Heart right ventricle (tissue), 16 donors: ENCODE measurements around the gene OR8K1. TPM values are rescaled to one million over a fixed set of nuclear protein-coding genes. Genes with fewer than 3 reads are reported as not detected.

ENCODE experiments used
- ATAC-seq, 8 donors: fragments of 200-7000 bp; cut with Tn5 transposase; one replicate each; pipeline ENCODE4 v1.9.1; 2020; ENCODE audit warnings: mild to moderate bottlenecking in 8 of 8, moderate library complexity in 8 of 8, moderate number of reproducible peaks in 1 of 8
- DNase-seq, 2 donors: peaks; one replicate each; pipeline ENCODE4 v3.0.0-alpha.2; 2020
- H3K27ac ChIP-seq, 10 donors: fragments of 200-600 bp; sonication (generic) in 2 of 10; one replicate each; pipeline versions ENCODE4 v1.5.0 to v1.8.0; 2020 to 2022; ENCODE audit warnings: mild to moderate bottlenecking in 3 of 10
- H3K27me3 ChIP-seq, 7 donors: fragments of 200-600 bp; one replicate each; pipeline ENCODE4 v1.8.0; 2021 to 2022; ENCODE audit warnings: mild to moderate bottlenecking in 2 of 7
- H3K36me3 ChIP-seq, 9 donors: fragments of 200-600 bp; sonication (generic) in 1 of 9; one replicate each; pipeline versions ENCODE4 v1.5.0 to v1.8.0; 2020 to 2022; ENCODE audit warnings: mild to moderate bottlenecking in 2 of 9
- H3K4me1 ChIP-seq, 9 donors: fragments of 200-600 bp; sonication (generic) in 1 of 9; one replicate each; pipeline versions ENCODE4 v1.5.0 to v1.8.0; 2020 to 2022; ENCODE audit warnings: mild to moderate bottlenecking in 4 of 9
- H3K4me3 ChIP-seq, 10 donors: fragments of 200-600 bp; sonication (generic) in 2 of 10; one replicate each; pipeline versions ENCODE4 v1.5.0 to v1.8.0; 2020 to 2022; ENCODE audit warnings: mild to moderate bottlenecking in 7 of 10, moderate library complexity in 2 of 10
- H3K9me3 ChIP-seq, 11 donors: fragments of 200-600 bp in 10 of 11; sonication (generic) in 2 of 11; one replicate each; pipeline versions ENCODE4 v1.5.0 to v1.8.0; 2013 to 2022; ENCODE audit warnings: mild to moderate bottlenecking in 2 of 11, control low read depth in 1 of 11, moderate library complexity in 1 of 11
- CTCF ChIP-seq, 9 donors: fragments of 200-600 bp; sonication (generic) in 2 of 9; IDR thresholded peaks; one replicate each; pipeline versions ENCODE4 v1.5.0 to v1.8.0; 2021 to 2022; ENCODE audit warnings: antibody characterized with exemption in 9 of 9, mild to moderate bottlenecking in 5 of 9, moderate library complexity in 1 of 9
- WGBS, 2 donors: extraction: QIAGEN DNeasy Blood & Tissue Kit; methylation state at CpG; one replicate each; pipeline ENCODE4 v1.1.7; 2013; ENCODE audit warnings: inconsistent platforms in 1 of 2; 5-methylcytosine and 5-hydroxymethylcytosine counted together
- intact Hi-C, 10 donors: fragments of 100-400 bp; cut with DNase I; formaldehyde crosslinking; loops; one replicate each; pipeline versions ENCODE4 v1.11.1 to v1.14.2; 2022
- polyA plus RNA-seq, 2 donors: library from polyadenylated mRNA; stranded (reverse); fragments of 200-250 nt; gene quantifications; one replicate each; pipeline ENCODE4 v1.2.3, GENCODE V29; 2013
- total RNA-seq, 10 donors: library from RNA; stranded (reverse); fragmentation: NEBNext Ultra II Directional in 3 of 10; extraction: Animal tissue kit (Norgen Biotek cat#: 25700) in 3 of 10; gene quantifications; one replicate each; pipeline versions ENCODE4 v1.2.1 to v1.2.4, GENCODE V29; 2021 to 2023
- donor health status: Arrhythmogenic right ventricular cardiomyopathy.
- donor health status: ischemic (EF 13 %, LVEDD 7.1; RV severe dilation, severe dysfunction).
- donor health status: healthy with polysubstance abuse.
- donor health status: DM: no; HTN: yes; CAD: no.
- donor health status: DM: no; HTN: no; CAD: no.
- donor health status: ischemic (EF 25% LVEDD 6.9; RV normal size, moderate dysfunction).
- donor health status: ischemic (EF 25% LVEDD 5.7; RV mildly dilated, moderate dysfunction).
- donor health status: healthy.
- donor health status: DM: yes; HTN: yes; CAD: no.
- donor health status: Ischemic cardiomyopathy.
- donor health status: ischemic (EF 35%, LVEDD 5.7; RV mildly dilated, moderate dysfunction).
- donor health status: nonischemic (EF 11% LVEDD 7.7; RV severe dilation, severe dysfunction).
- donor health status: DM: yes; HTN: yes; CAD: no.
- donor health status: PGD.
- donor health status: ischemic (EF 29% LVEDD 5.4; RV normal size, mild dysfunction).
- donor health status: nonischemic (EF 23%, LVEDD 6.1; RV moderate dilation, normal function).

OR8K1 gene
- total and polyA plus RNA-seq, 12 donors: not detected

- H3K27me3 ChIP-seq: no peaks in the 10 kb centered on the region
- peak in 1 of 2 donors; percentile 10 for DNase-seq
- intact Hi-C loops: no loop called here
These were observed 13.9 kb upstream of the OR8K1 start for GRCh38 chr11:56331861-56332491.

GRCh38 chr11:56333156-56333555 is 12.7 kb upstream of the OR8K1 start:
- ATAC-seq (no peak), DNase-seq (no peak)
- WGBS, 2 donors: 39 to 53% methylated on average over 3 of the region's 3 CpGs
- Histone ChIP-seq H3K9me3 (peaks cover 0 to 16% (median 0%) of the 10 kb centered on the region in 11 donors), H3K27me3 (no peaks in the 10 kb centered on the region), H3K27ac (no peak overlapping the region), H3K4me1 (no peaks in the 10 kb centered on the region), H3K36me3 (no peaks in the 10 kb centered on the region), H3K4me3 (no peak overlapping the region)
- no peak for TF ChIP-seq CTCF (IDR thresholded peaks at IDR 0.05)
- intact Hi-C loops: no loop called here

More at GRCh38 chr11:56331861-56332491, 13.9 kb upstream of the OR8K1 start:
- Histone ChIP-seq H3K9me3 (peaks cover 0 to 10% (median 0%) of the 10 kb centered on the region in 11 donors), H3K36me3 (no peaks in the 10 kb centered on the region), H3K27ac (no peak overlapping the region), H3K4me3 (no peak overlapping the region), H3K4me1 (no peaks in the 10 kb centered on the region)
- WGBS, 2 donors: 90 to 91% methylated on average over 34 of the region's 34 CpGs
- ATAC-seq: no peak
- no peak for TF ChIP-seq CTCF (IDR thresholded peaks at IDR 0.05)

GRCh38 chr11:56340289-56340688 is 5.5 kb upstream of the OR8K1 start:
- no peak for TF ChIP-seq CTCF (IDR thresholded peaks at IDR 0.05)
- no peak for ATAC-seq
- intact Hi-C loops: no loop called here
- Histone ChIP-seq H3K4me3 (no peak overlapping the region), H3K27ac (no peak overlapping the region), H3K27me3 (no peaks in the 10 kb centered on the region), H3K36me3 (no peaks in the 10 kb centered on the region), H3K4me1 (no peaks in the 10 kb centered on the region), H3K9me3 (peaks cover 0 to 30% (median 2%) of the 10 kb centered on the region in 11 donors)
- DNase-seq: no peak

GRCh38 chr11:56353991-56354390 is 8.2 kb downstream of the OR8K1 start, which contains the start of gene OR8J1:
Gene OR8J1, plus strand, starts transcription at chr11:56354291. Its CDS starts 5,956 bp downstream, at chr11:56360247.
- Histone ChIP-seq H3K36me3 (no peaks in the 10 kb centered on the region), H3K9me3 (no peaks in the 10 kb centered on the region), H3K4me3 (no peak within 1 kb of the TSS), H3K4me1 (no peaks in the 10 kb centered on the region), H3K27ac (no peak within 1 kb of the TSS), H3K27me3 (no peaks in the 10 kb centered on the region)
- WGBS, 2 donors: 34 to 84% methylated on average over 2 of the region's 2 CpGs
- no peak for DNase-seq
- intact Hi-C loops: no loop called here
- TF ChIP-seq CTCF (IDR thresholded peaks at IDR 0.05): no peak
- no peak for ATAC-seq
